Peyer's patch (tissue), 4 donors: ENCODE measurements around the gene MAN1A1. TPM values are rescaled to one million over a fixed set of nuclear protein-coding genes. Genes with fewer than 3 reads are reported as not detected.

Experiments
- DNase-seq, 3 donors: peaks; one replicate each; pipeline ENCODE4 v3.0.0-alpha.2; 2017 to 2019
- H3K27ac ChIP-seq, 4 donors: fragments of 200-600 bp; sonication (generic); one replicate each; pipeline ENCODE4 v1.5.1; 2016 to 2019
- H3K27me3 ChIP-seq, 2 donors: fragments of 200-600 bp; sonication (generic); one replicate each; pipeline ENCODE4 v1.5.1; 2019
- H3K36me3 ChIP-seq, 3 donors: fragments of 200-600 bp; sonication (generic); one replicate each; pipeline ENCODE4 v1.5.1; 2016 to 2019
- H3K4me1 ChIP-seq, 4 donors: fragments of 200-600 bp; sonication (generic); one replicate each; pipeline ENCODE4 v1.5.1; 2016 to 2019
- H3K4me3 ChIP-seq, 4 donors: fragments of 200-600 bp; sonication (generic); 1 replicate in 3 of 4; 2 replicates in 1 of 4; pipeline ENCODE4 v1.5.1; 2016 to 2019; ENCODE audit warnings: mild to moderate bottlenecking in 1 of 4
- H3K9me3 ChIP-seq, 4 donors: fragments of 200-600 bp; sonication (generic); one replicate each; pipeline ENCODE4 v1.5.1; 2016 to 2019; ENCODE audit warnings: mild to moderate bottlenecking in 1 of 4
- CTCF ChIP-seq, 6 experiments: fragments of 450-650 bp in 4 of 6; fragments of 200-600 bp in 2 of 6; sonication (generic) in 1 of 6; IDR thresholded peaks; one replicate each; pipeline ENCODE4 v1.5.1; 2017 to 2019; ENCODE audit warnings: antibody characterized with exemption in 6 of 6, mild to moderate bottlenecking in 3 of 6, moderate library complexity in 1 of 6
- POLR2A ChIP-seq, 2 donors: fragments of 450-650 bp; IDR thresholded peaks; one replicate each; pipeline ENCODE4 v1.5.1; 2017; ENCODE audit warnings: antibody characterized with exemption in 2 of 2, mild to moderate bottlenecking in 2 of 2, moderate library complexity in 2 of 2
- total RNA-seq, 4 donors: library from RNA; depleted of rRNA; stranded (reverse); fragments of >200 nt; gene quantifications; one replicate each; pipeline ENCODE4 v1.1.0, GENCODE V29; 2016

The MAN1A1 gene
- total RNA-seq, 4 donors from 2014 or later: 43.7 to 158 (median 103) TPM

GRCh38 chr6:119227377-119227776 lies 122.2 kb downstream of the MAN1A1 start:
- Histone ChIP-seq H3K4me3 (no peak overlapping the region), H3K27ac (no peak overlapping the region), H3K9me3 (no peaks in the 10 kb centered on the region), H3K36me3 (peaks cover 0 to 5% (median 0%) of the 10 kb centered on the region in 3 donors), H3K27me3 (no peaks in the 10 kb centered on the region), H3K4me1 (no peaks in the 10 kb centered on the region)
- DNase-seq: no peak
- TF ChIP-seq CTCF (IDR thresholded peaks at IDR 0.05) (no peak), POLR2A (IDR thresholded peaks at IDR 0.05) (no peak)

GRCh38 chr6:119226089-119226488 lies 123.5 kb downstream of the MAN1A1 start:
- TF ChIP-seq CTCF (IDR thresholded peaks at IDR 0.05): no peak
- no peak for TF ChIP-seq POLR2A (IDR thresholded peaks at IDR 0.05)
- no peak for DNase-seq
- H3K9me3 ChIP-seq: no peaks in the 10 kb centered on the region
- H3K27ac ChIP-seq: no peak overlapping the region
- no peaks in the 10 kb centered on the region for H3K4me1 ChIP-seq
- H3K4me3 ChIP-seq: no peak overlapping the region
- H3K27me3 ChIP-seq: no peaks in the 10 kb centered on the region
- peaks cover 0 to 2% (median 0%) of the 10 kb centered on the region in 3 donors for H3K36me3 ChIP-seq

GRCh38 chr6:119224095-119224701 lies 125.4 kb downstream of the MAN1A1 start:
- Histone ChIP-seq H3K27me3 (no peaks in the 10 kb centered on the region), H3K9me3 (no peaks in the 10 kb centered on the region), H3K4me3 (no peak overlapping the region), H3K36me3 (no peaks in the 10 kb centered on the region), H3K4me1 (no peaks in the 10 kb centered on the region), H3K27ac (no peak overlapping the region)
- TF ChIP-seq CTCF (IDR thresholded peaks at IDR 0.05) (no peak), POLR2A (IDR thresholded peaks at IDR 0.05) (no peak)
- no peak for DNase-seq

- TF ChIP-seq CTCF (IDR thresholded peaks at IDR 0.05) (no peak), POLR2A (IDR thresholded peaks at IDR 0.05) (no peak)
- no peak for DNase-seq
- H3K27ac ChIP-seq: no peak overlapping the region
Measured at GRCh38 chr6:119220452-119220851, 129.1 kb downstream of the MAN1A1 start.

GRCh38 chr6:119218548-119218947 lies 131.0 kb downstream of the MAN1A1 start:
- TF ChIP-seq CTCF (IDR thresholded peaks at IDR 0.05) (no peak), POLR2A (IDR thresholded peaks at IDR 0.05) (no peak)
- Histone ChIP-seq H3K9me3 (no peaks in the 10 kb centered on the region), H3K4me3 (no peak overlapping the region), H3K4me1 (no peaks in the 10 kb centered on the region), H3K27me3 (no peaks in the 10 kb centered on the region), H3K27ac (no peak overlapping the region), H3K36me3 (no peaks in the 10 kb centered on the region)
- DNase-seq: no peak

More at GRCh38 chr6:119220452-119220851, 129.1 kb downstream of the MAN1A1 start:
- Histone ChIP-seq H3K9me3 (no peaks in the 10 kb centered on the region), H3K4me1 (no peaks in the 10 kb centered on the region), H3K4me3 (no peak overlapping the region), H3K27me3 (no peaks in the 10 kb centered on the region), H3K36me3 (no peaks in the 10 kb centered on the region)
